COLO668 (cell line): Measurements from ENCODE around the gene HENMT1.
"Not testable (repeated sequence)": the region's sequence is repeated elsewhere in the genome, so short reads cannot be mapped to it uniquely, and the experiment has no call there.

Source experiments
- DNase-seq: peaks from one replicate; lab custom pipeline; 2025; ENCODE audit not compliant: unreplicated experiment; lab: John Stamatoyannopoulos, UW

The HENMT1 gene

DNA sequence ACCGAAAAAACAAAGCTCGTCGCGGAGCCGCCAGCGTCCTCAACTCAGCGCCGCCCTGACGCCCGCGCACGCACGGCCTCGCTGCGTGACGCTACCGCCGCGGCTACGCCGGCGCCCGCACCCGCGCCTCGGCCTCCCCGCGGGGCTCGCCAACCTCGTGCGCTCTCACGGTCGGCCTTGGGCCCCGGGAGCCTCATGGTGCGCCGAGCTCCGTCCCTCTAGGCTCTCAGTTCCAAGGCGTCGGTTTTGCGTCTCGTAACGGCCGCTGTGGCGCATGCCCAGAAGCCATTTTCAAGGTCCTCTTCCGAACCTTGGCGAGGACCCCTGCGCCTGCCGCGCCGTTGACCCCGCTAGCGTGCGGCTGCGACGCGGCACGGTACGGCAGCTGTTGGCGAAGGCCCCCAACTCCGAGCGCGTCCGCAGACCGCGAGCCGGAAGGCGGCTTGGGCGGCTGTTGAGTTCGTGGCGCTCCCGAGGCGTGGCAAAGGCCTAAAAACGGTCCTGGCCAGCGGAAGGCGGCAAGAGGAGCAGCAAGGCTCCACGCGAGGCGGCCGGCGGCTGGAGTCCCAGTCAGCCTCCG, at the start of gene HENMT1:
TSS of gene HENMT1 (minus strand) at position 64 of the 580 bp plus-strand sequence. CDS start 1,209 bp downstream, outside the sequence.
- peak; percentile 90 for DNase-seq

DNA sequence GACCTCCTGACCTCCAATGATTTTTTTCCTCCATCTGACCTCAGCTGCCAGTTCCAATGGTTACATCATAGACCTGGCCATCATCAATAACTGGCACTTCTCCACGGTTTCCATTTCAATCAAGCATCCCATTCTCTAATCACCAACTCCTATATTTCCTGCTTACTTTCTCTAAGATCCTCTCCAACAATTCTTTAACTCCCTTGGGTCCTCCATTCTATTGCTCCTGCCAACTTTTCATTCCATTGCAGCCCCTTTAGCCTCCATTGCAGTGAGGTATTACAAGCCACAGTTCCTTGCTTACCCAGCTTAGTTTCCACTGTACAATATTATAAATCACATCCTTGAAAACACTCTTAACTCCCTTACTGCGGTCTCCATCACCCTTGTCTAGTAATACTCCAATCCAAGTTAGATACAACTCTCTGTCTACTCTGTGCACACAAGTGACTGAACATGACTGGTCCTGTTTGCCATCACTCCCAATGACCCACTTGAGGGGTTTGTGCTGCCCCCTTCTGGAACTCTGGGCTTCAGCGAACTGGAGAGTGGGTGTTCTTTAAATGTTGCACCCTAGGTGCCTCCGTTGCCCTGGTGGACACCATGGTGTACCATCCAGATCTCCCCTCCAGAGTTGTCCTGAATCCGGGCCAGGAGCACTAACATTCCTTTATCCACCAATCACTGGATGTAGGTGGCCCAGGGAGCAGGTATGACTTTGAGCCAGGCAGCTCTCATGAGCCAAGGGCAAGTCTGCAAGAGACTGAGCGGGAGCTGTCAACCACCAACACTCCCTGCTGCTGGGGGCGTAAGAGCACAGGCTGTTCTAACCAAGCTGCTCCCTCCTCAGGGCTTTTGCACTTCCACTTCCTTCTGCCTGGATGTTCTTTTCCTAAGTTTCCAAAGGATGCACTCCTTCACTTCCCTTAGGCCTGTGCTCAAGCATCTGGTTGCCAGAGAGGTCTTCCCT, 48.1 kb upstream of the HENMT1 start:
- peak; percentile 28 for DNase-seq

DNA sequence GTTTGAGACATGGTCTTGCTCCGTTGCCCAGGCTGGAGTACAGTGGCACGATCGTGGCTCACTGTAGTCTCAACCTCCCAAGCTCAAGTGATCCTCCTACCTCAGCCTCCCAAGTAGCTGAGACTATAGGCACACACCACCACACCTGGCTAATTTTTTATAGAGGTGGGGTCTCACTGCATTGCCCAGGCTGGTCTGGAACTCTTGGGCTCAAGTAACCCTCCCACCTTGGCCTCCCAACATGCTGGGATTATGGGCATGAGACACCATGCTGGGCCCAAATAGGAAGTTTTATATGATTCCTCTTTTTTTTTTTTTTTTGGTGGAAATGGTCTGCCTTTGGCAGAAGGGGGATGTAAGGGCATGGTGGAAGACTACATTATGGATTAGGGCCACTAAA, 45.8 kb upstream of the HENMT1 start:
- no peak for DNase-seq

DNA sequence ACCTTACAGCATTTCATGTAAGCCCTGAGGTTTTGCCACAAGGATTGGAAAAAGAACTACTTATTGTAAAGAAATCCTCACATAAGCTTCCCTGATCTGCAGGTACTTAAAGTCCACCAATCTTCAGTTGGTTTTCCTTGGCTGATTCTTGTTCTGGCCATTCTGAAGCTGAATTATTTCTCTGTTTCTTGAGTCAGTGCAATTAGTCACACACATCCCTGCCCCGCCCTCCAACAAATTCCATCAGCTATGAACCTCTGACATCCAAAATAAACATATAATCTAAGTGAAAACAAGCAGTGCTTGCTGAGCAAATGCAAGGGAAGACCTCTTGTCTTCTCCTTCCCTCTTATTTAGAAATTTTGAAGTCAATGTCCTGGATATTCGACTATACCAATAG, 43.6 kb upstream of the HENMT1 start:
- DNase-seq: no peak

DNA sequence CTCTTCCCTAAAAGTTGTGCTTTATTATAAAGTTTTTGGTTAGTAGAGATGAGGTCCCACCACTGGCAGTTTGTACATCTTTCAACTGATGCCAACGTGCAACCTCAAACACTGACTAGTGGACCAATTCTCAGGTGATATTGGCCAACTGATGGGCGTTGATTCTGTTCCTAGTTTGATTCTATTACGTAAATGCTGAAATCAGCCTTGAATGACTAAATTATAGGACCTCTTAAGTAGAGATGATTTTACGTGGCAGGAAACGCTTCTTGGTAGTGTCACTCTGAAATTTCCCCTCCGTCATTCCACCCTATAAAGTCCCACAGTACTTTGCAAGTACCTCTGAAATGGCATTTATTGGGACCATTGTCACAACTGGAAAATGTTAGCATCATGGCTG, 43.0 kb upstream of the HENMT1 start:
- DNase-seq: no peak

DNA sequence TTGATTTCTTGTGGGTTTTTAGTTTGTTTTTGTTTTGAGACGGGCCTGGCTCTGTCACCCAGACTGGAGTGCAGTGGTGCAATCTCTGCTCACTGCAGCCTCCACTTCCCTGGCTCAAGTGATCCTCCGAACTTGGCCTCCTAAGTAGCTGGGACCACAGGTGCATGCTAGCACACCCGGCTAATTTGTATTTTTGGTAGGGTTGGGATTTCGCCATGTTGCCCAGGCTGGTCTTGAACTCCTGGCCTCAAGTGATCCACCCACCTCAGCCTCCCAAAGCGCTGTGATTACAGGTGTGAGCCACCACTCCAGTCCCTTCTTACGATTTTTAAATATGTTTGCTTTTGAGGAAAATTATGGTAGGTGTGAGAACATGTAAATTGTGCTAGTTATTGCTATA, 41.2 kb upstream of the HENMT1 start:
- not testable (repeated sequence) for DNase-seq

DNA sequence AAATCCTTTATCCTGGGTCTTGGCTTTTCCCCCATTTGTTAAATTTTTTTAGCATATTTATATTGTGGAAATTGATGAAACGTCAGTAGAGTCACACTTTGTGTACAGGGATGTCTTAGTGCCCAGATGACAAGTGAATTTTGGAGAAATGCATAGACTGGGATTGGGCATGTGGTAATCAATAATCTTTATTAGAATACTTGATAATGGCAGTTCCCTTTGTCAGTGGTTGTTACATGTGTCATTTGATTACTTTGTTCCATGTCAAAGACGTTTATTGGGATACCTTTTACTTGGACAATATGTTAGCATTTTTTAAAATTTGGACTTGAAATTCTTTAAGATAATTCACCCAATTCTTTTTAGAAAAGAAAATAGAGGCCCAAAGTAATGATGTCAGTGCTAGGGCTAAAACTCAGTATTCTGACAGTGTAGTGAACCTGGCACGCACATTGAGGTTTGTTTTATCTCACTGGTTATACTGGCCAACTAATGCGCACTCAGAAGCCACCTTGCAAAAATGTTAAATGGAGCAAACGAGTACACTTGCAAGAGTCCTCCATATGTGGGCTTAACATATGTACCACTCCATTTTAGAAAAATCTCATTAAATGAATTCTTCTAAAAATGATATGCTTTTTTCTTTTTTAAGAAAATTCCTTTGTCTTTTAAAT, 40.4 kb upstream of the HENMT1 start:
- DNase-seq: no peak

DNA sequence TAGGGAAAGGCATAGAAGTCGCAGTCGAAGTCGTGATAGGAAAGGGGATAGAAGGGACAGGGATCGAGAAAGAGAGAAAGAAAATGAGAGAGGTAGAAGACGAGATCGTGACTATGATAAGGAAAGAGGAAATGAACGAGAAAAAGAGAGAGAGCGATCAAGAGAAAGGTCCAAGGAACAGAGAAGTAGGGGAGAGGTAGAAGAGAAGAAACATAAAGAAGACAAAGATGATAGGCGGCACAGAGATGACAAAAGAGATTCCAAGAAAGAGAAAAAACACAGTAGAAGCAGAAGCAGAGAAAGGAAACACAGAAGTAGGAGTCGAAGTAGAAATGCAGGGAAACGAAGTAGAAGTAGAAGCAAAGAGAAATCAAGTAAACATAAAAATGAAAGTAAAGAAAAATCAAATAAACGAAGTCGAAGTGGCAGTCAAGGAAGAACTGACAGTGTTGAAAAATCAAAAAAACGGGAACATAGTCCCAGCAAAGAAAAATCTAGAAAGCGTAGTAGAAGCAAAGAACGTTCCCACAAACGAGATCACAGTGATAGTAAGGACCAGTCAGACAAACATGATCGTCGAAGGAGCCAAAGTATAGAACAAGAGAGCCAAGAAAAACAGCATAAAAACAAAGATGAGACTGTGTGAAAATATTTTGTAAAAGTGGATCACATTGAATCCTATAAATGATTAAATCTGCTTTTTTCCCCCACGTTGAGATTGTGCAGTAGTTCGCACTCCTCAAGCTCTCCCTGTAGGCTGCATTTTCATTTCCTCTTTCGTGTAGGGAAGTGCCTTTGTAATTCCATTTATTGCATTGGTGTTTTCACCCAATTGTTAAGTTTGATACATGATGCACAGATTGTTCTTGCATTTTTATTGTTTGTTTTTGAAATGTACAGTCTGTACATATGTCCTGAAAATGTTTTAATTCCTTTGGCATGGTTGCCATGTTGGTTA, 38.8 kb upstream of the HENMT1 start:
- no peak for DNase-seq

DNA sequence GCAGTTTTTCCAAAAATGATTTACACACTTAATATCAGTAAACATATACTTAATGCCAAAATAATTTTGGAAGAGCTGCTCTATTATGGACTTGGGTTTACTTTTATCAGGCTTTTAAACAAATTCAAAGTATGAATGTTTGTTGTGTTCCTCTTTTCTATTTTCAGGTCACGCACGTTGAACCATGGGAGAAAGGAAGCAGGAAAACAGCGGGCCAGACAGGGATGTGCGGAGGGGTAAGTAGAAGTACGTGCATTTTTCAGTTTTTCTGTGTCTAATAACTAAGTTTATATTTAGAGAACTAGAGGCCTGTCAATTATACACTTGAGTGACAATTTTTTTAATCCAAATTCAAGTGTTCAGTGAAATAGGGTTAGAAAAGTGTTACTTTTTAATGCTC, 34.6 kb upstream of the HENMT1 start:
- no peak for DNase-seq

DNA sequence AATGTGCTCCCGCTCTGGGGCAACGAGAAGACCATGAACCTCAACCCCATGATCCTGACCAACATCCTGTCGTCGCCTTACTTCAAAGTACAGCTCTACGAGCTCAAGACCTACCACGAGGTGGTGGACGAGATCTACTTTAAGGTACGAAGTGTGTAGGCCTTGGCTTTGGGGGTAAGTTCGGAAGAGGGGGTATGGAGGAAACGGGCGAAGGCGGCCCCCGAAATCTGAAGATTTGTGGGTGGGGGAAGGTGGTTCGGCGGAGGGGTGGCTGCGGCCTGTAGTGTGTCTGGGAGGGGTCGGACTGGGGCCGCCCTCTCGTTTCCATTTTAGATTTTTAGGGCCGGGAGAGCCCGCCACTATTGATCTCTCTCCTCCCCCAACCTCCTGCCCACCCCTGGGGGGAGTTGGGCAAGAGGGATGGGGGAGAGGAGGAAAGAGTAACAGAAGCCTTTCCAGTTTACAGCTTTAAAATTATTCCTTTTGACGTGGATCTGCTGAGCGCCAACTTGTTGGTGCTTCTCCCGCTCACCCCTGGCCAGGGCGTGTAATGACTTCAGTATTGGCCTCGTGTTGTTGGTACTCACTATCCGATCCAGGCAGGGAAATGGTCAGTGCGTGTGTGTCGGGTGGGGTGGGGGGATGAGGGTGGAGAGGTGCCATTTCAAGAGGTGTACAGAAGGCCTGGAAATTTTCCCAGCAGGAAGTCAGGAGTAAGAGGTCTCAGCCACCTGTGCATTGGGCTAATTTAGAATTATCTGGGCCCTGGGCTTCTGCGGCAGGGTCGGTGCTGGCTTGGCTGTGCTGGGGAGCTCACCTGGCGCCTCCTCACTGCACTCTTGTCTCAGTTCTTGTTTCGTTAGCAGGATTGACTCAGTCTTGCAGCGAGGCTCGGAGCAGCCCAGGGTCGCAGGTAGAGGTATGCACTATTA, 32.1 kb upstream of the HENMT1 start:
- peak; percentile 61 for DNase-seq

DNA sequence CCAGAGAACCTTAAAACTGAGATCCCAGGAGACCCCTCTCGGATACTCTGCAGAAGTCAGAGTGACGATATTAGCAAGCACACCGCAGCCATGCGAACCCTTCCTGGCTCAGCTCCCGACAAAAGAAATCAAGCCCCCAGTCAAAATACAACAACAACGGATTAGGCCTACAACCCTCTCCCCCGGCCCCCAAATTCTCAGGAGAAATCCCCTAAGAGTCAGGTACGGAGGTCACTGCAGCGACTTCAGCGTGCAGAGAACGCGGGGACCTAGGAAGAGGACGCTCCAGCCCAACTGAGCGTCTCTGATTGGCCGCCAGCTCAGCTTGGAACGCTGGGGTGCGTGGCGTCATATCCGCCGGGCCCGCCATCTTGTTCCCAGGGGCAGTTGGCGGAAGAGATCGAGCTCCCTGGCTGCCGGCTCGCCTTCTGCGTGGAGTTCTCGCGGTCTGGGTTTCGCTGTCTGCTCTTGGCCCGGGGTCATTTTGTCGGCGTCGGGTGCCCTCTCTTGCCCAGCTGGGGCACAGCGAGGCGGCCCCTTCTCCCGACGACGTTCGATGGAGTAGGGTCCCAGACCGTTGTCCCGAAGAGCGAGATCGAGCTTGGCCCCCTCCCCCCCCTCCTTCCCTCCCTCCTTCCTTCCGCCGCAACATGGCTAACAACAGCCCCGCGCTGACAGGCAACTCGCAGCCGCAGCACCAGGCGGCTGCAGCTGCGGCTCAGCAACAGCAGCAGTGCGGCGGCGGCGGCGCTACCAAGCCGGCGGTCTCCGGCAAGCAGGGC, 31.2 kb upstream of the HENMT1 start, which contains the start of gene PRPF38B:
TSS of gene PRPF38B (plus strand) at position 369 of the 782 bp plus-strand sequence. CDS start at position 651, 282 bp downstream.
- DNase-seq: peak; percentile 96

DNA sequence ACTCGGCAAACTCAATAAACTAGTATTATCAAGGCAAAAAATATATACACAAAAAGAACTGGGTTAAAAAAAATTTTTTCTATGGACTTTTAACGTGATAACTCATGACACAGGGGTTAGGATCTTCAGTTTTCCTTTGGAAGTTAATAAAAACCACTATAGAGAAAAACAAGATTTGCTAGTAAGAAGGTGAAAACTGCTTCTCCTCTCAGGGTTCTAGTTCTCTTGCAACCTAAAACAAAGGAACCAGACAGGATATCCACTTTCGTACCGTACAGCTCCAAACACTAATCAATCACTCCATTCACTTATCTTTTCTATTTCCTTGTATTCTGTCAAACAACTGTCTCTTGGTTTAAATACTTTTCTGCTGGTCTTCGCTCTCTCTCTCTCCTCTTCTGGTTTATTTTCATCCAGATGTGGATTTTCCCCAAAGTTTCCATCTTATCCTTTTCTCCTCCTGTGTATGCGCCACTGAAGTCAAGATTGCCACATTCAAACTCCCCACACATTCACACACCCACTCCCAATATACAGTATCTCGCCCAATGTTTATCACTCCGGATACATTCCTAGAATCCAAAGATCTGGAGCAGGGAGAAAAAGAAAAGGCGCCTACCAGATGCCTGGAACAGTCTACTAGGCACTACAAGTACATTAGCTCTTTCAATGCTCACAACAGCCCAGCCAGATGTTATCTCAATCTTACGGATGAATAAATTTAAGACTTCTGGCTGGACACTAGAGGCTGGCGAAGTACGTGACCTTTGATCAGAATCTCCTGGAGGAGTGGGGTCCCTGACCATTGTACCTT, 30.4 kb upstream of the HENMT1 start:
- no peak for DNase-seq

DNA sequence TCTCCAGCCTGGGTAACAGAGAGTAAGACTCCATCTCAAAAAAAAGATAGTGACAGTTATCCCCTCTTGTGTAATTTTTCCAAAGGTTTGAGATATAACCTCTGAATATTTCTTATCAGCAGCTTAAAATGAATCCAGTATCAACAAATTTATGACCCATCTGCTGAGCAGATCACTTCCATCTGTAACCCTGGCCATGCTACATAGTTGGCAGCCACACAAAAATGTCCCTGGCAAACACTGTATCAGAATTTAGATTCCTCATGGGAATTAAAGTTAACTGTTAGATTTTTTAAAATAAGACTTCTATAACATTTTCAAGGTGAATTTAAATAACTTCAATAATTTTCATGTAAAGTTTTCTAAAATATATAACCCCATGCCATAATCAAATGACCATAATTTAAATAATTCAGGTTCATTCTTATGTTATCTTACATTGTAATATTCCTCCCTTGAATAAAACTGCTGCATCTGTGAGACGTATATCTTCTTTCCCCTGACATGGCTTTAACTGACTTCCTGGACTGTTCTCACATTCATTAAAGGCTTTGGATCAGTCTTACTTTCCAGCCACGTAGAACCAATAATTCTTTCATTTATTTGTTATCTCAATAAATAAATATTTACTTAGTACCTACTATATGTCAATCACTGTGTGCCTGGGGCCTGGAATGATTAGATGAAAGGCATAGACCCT, 25.9 kb upstream of the HENMT1 start:
- DNase-seq: no peak

DNA sequence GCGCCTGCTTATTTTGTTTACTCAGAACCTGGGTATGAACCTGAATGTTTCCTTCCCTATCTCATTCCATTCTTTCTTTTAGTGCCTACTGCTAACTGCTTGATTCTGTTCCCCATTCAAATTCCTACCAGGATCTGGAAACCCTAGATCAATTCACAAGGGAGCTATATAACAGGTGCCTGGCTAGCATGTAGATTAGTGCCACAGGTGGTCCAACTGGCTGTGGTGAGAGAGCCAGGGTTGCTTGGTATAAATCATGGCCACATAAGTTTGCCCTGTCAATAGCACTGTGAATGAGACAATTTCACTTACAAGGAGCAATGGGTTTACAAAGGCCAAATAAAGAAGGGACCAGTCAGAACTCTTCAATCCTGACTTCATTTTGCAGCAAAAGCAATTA, 24.6 kb upstream of the HENMT1 start:
- DNase-seq: no peak

DNA sequence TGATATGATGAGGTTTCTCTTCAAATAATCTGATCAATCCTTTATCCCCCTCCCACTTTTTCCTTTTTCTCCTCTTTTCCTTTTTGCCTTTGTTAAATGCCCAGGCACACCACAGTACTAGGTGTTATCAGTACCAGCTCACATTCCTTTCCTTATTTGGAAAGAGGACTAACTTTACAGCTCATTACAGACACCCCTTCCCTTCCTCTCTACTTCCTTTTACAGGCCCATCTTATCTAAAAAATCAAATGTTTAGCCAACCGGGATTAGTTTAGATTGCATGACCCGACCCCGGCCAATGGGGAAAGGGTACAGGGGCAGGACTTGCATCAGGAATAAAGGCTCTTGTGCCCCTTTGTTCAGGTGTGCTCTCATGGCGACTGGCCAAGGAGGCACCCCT, 20.8 kb upstream of the HENMT1 start:
- not testable (repeated sequence) for DNase-seq

DNA sequence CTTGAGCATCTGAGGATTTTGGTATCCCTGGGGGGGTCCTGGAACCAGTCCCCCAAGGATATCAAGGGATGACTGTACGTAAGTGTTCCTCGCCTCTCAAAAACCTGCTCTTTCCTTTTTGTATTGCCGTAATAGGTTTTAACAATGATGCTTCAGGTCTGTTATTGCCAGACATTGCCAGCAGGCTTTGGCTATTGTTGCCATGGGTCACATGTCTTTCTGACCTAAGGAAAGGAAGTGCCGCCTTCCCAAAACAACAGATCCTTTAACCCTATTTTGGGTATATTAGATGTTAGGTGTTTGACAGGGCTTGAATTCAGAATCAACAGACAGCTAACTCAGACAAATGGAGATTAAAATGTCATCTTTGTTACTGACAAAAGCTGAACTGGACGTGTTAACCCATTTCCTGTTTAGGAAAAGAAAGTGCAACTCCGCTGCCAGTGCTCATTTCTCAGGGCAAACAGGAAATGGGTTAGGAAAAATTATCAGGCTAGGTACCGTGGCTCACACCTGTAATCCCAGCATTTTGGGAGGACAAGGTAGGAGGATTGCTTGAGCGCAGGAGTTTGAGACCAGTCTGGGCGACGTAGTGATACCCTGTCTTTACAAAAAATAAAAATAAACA, 18.8 kb upstream of the HENMT1 start:
- no peak for DNase-seq

DNA sequence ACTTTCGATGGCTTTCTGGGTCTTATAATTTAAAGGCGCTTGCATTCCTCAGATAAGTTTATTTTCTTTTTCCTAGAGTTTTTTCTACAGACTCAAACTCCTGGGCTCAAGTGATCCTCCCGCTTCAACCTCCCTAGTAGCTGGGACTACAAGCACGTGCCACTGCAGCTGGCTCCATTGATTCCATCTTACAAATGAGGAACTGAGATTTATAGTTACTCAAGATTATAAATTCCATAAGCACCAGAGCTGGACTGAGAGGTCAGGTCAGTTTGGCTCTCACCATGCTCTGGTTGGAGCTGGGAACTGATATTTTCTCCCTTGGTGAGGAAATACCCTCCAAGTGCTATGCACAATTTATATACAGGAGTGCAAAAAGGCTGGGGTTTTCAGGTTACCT, 17.8 kb upstream of the HENMT1 start:
- DNase-seq: no peak
